Measurements from ENCODE around the gene NCKAP5. TPM values are rescaled to one million over a fixed set of nuclear protein-coding genes. Genes with fewer than 3 reads are reported as not detected.

NCKAP5 gene
- total RNA-seq, 4 donors from 2014 or later = 2.7 to 11.7 (median 5.6) TPM

DNA sequence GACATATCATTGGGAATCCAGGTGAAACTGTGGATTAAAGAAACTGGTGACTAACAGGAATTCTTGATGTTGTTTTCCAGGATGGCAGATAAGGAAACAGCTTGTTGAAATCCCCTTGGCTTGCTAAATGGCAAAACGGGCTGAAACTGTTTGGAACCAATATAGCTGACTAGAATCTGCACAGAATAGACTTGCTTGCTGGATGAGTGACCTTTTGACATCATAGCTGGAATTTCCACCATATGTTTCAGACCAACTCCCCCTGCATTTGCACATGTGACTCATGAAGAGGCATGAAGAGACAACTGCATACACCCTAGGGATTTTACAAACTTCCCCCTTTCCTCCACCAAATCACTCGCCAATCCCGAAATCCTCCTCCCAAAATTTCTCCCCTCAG lies 810.6 kb downstream of the NCKAP5 start:
- no peaks in the 10 kb centered on the region for H3K36me3 ChIP-seq
- TF ChIP-seq EP300 (IDR thresholded peaks at IDR 0.05) (no peak), POLR2A (IDR thresholded peaks at IDR 0.05) (no peak)
- TF ChIP-seq, protein P1, sequence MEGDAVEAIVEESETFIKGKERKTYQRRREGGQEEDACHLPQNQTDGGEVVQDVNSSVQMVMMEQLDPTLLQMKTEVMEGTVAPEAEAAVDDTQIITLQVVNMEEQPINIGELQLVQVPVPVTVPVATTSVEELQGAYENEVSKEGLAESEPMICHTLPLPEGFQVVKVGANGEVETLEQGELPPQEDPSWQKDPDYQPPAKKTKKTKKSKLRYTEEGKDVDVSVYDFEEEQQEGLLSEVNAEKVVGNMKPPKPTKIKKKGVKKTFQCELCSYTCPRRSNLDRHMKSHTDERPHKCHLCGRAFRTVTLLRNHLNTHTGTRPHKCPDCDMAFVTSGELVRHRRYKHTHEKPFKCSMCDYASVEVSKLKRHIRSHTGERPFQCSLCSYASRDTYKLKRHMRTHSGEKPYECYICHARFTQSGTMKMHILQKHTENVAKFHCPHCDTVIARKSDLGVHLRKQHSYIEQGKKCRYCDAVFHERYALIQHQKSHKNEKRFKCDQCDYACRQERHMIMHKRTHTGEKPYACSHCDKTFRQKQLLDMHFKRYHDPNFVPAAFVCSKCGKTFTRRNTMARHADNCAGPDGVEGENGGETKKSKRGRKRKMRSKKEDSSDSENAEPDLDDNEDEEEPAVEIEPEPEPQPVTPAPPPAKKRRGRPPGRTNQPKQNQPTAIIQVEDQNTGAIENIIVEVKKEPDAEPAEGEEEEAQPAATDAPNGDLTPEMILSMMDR (IDR thresholded peaks at IDR 0.05) = no peak
- no peak overlapping the region for H3K4me3 ChIP-seq
- no peaks in the 10 kb centered on the region for H3K27me3 ChIP-seq
- no peaks in the 10 kb centered on the region for H3K9me3 ChIP-seq
- no peak for DNase-seq (ENCODE audit: low spot score in 2 of 2)
- no peak overlapping the region for H3K27ac ChIP-seq
- H3K4me1 ChIP-seq = no peaks in the 10 kb centered on the region
- WGBS, 2 donors = 67% methylated on average over 3 of the region's 3 CpGs

DNA sequence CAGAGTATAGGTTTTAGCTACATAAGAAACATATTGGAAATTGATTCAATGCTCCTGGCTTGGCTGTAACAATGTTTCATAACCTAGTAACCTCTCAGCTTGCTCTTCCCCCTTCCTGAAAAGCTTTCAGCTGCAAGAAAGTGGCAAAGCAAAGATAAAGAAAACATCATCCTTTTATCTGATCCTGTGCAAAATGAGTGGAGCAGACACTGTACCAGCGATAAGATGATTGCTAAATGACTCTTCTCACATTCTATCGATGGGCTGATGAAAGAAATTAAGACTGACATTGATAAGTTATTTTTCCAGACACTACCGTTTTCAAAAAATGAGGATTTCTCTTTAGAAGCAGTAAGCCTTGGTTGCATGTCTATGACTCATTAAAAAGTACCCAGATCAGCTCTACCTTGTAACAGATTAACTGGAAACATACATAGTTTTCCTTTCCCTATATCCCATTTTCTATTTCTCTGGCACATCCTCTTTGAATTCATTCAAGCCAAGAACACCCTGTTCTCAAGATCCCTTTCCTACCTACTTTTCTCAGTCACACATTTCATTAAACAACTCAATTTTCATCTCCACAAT lies 811.2 kb downstream of the NCKAP5 start:
- 76 to 82% methylated on average over 3 of the region's 3 CpGs for WGBS, 2 donors
- no peaks in the 10 kb centered on the region for H3K36me3 ChIP-seq
- DNase-seq (ENCODE audit: low spot score in 2 of 2) = no peak
- TF ChIP-seq, protein P1 (IDR thresholded peaks at IDR 0.05) = no peak
- TF ChIP-seq POLR2A (IDR thresholded peaks at IDR 0.05) (no peak), EP300 (IDR thresholded peaks at IDR 0.05) (no peak)
- H3K4me1 ChIP-seq = no peaks in the 10 kb centered on the region
- H3K4me3 ChIP-seq = no peak overlapping the region
- no peaks in the 10 kb centered on the region for H3K27me3 ChIP-seq
- no peak overlapping the region for H3K27ac ChIP-seq
- H3K9me3 ChIP-seq = no peaks in the 10 kb centered on the region

- no peak for DNase-seq (ENCODE audit: low spot score in 2 of 2)
- H3K27ac ChIP-seq = no peak overlapping the region
- H3K4me1 ChIP-seq = no peaks in the 10 kb centered on the region
- H3K36me3 ChIP-seq = no peaks in the 10 kb centered on the region
- no peaks in the 10 kb centered on the region for H3K9me3 ChIP-seq
- 97% methylated on average over 2 of the region's 2 CpGs for WGBS, 2 donors
- TF ChIP-seq, protein P1 (IDR thresholded peaks at IDR 0.05) = no peak
- TF ChIP-seq EP300 (IDR thresholded peaks at IDR 0.05) = no peak
- TF ChIP-seq POLR2A (IDR thresholded peaks at IDR 0.05) = no peak
- no peaks in the 10 kb centered on the region for H3K27me3 ChIP-seq
- H3K4me3 ChIP-seq = no peak overlapping the region
Observed at GRCh38 chr2:132754867-132755472, 813.3 kb downstream of the NCKAP5 start.

GRCh38 chr2:132754392-132754791 lies 813.9 kb downstream of the NCKAP5 start:
- no peak for DNase-seq (ENCODE audit: low spot score in 2 of 2)
- Histone ChIP-seq H3K27ac (no peak overlapping the region), H3K4me1 (no peaks in the 10 kb centered on the region), H3K36me3 (no peaks in the 10 kb centered on the region), H3K27me3 (no peaks in the 10 kb centered on the region), H3K9me3 (no peaks in the 10 kb centered on the region), H3K4me3 (no peak overlapping the region)
- WGBS, 2 donors = 55 to 63% methylated on average over 1 of the region's 1 CpG
- TF ChIP-seq EP300 (IDR thresholded peaks at IDR 0.05) (no peak), POLR2A (IDR thresholded peaks at IDR 0.05) (no peak)

- no peaks in the 10 kb centered on the region for H3K9me3 ChIP-seq
- no peak overlapping the region for H3K27ac ChIP-seq
- H3K27me3 ChIP-seq = no peaks in the 10 kb centered on the region
- no peak overlapping the region for H3K4me3 ChIP-seq
- WGBS, 2 donors = 87 to 90% methylated on average over 5 of the region's 5 CpGs
- TF ChIP-seq EP300 (IDR thresholded peaks at IDR 0.05) = no peak
- TF ChIP-seq POLR2A (IDR thresholded peaks at IDR 0.05) = no peak
- TF ChIP-seq, protein P1 (IDR thresholded peaks at IDR 0.05) = no peak
- no peaks in the 10 kb centered on the region for H3K4me1 ChIP-seq
- no peak for DNase-seq (ENCODE audit: low spot score in 2 of 2)
- no peaks in the 10 kb centered on the region for H3K36me3 ChIP-seq
Observed at GRCh38 chr2:132752421-132753206, 815.6 kb downstream of the NCKAP5 start.
